HuH-7.5 (cell line): ENCODE results near the gene LST1.
"Not testable (repeated sequence)": the region's sequence is repeated elsewhere in the genome, so short reads cannot be mapped to it uniquely, and the experiment has no call there.

Experiments used
- DNase-seq: peaks from one replicate; pipeline ENCODE4 v3.0.0; 2011; ENCODE audit warnings: low spot score

Gene LST1

GRCh38 chr6:31580807-31581433, 5.2 kb upstream of the LST1 start:
- peak; percentile 75 for DNase-seq

GRCh38 chr6:31581434-31582229, 4.4 kb upstream of the LST1 start:
- no peak for DNase-seq

- no peak for DNase-seq
These were observed 3.8 kb upstream of the LST1 start, which contains the start of gene LTB for GRCh38 chr6:31582230-31582643. LTB (minus strand) TSS chr6:31582424; CDS start chr6:31582417, 7 bp downstream.

- DNase-seq = no peak
These were observed 586 bp upstream of the LST1 start for GRCh38 chr6:31585491-31585890.

GRCh38 chr6:31586599-31587281, 663 bp downstream of the LST1 start:
- DNase-seq = no peak

GRCh38 chr6:31587791-31588777, 2.0 kb downstream of the LST1 start:
- no peak for DNase-seq

- no peak for DNase-seq
These were observed 3.0 kb downstream of the LST1 start for GRCh38 chr6:31588871-31589650.

GRCh38 chr6:31590691-31591090, 4.6 kb downstream of the LST1 start:
- DNase-seq = not testable (repeated sequence)

- no peak for DNase-seq
These were observed 6.3 kb downstream of the LST1 start for GRCh38 chr6:31592396-31592771.

- no peak for DNase-seq
These were observed 10.9 kb downstream of the LST1 start for GRCh38 chr6:31597006-31597405.

GRCh38 chr6:31607317-31607716, 21.2 kb downstream of the LST1 start:
- no peak for DNase-seq

- no peak for DNase-seq
These were observed 23.7 kb downstream of the LST1 start for GRCh38 chr6:31609519-31610406.

- no peak for DNase-seq
These were observed 24.9 kb downstream of the LST1 start for GRCh38 chr6:31610968-31611367.

- no peak for DNase-seq
These were observed 28.1 kb downstream of the LST1 start for GRCh38 chr6:31614075-31614619.

GRCh38 chr6:31614684-31615578, 28.9 kb downstream of the LST1 start, which contains the start of gene AIF1:
AIF1 (plus strand) TSS chr6:31615234; CDS start chr6:31615330, 96 bp downstream.
- no peak for DNase-seq

- no peak for DNase-seq
These were observed 29.7 kb downstream of the LST1 start for GRCh38 chr6:31615748-31616147.

GRCh38 chr6:31617010-31617409, 30.9 kb downstream of the LST1 start:
- DNase-seq = no peak

GRCh38 chr6:31619805-31620585, 33.9 kb downstream of the LST1 start:
- peak; percentile 89 for DNase-seq
